KMS-11 (cell line): ENCODE results near the gene TIAM1.

Experiments used
- H2AFZ ChIP-seq: fragments of 200-600 bp; sonication (generic); 2 replicates; pipeline ENCODE4 v1.6.1; 2016; ENCODE audit warnings: antibody characterized with exemption, mixed run types, low read depth
- H3K27ac ChIP-seq: fragments of 200-600 bp; sonication (generic); 2 replicates; pipeline ENCODE4 v1.6.1; 2016; ENCODE audit warnings: mild to moderate bottlenecking, mixed run types
- H3K27me3 ChIP-seq: fragments of 200-600 bp; sonication (generic); 2 replicates; pipeline ENCODE4 v1.6.1; 2017; ENCODE audit warnings: mild to moderate bottlenecking, low read depth, mixed run types, moderate library complexity; ENCODE audit not compliant: insufficient read depth
- H3K36me3 ChIP-seq: fragments of 200-600 bp; sonication (generic); 2 replicates; pipeline ENCODE4 v1.6.1; 2017; ENCODE audit warnings: mild to moderate bottlenecking, mixed run types; ENCODE audit not compliant: insufficient read depth
- H3K4me1 ChIP-seq: fragments of 200-600 bp; sonication (generic); 2 replicates; pipeline ENCODE4 v1.6.1; 2016; ENCODE audit warnings: mild to moderate bottlenecking, low read depth, mixed run types; ENCODE audit not compliant: poor library complexity, severe bottlenecking
- H3K4me2 ChIP-seq: fragments of 200-600 bp; sonication (generic); 2 replicates; pipeline ENCODE4 v1.7.0; 2016; ENCODE audit warnings: mild to moderate bottlenecking, mixed run types
- H3K4me3 ChIP-seq: fragments of 200-600 bp; sonication (generic); IDR thresholded peaks from 2 replicates; pipeline ENCODE4 v1.6.1; 2017; ENCODE audit warnings: low read depth, low read length, mixed read lengths; ENCODE audit not compliant: insufficient read depth
- H3K79me2 ChIP-seq: fragments of 200-600 bp; sonication (generic); 2 replicates; pipeline ENCODE4 v1.6.1; 2016; ENCODE audit warnings: low read depth, mixed run types; ENCODE audit not compliant: insufficient read depth
- H3K9ac ChIP-seq: fragments of 200-600 bp; sonication (generic); 2 replicates; pipeline ENCODE4 v1.6.1; 2016; ENCODE audit warnings: mild to moderate bottlenecking, mixed run types
- H4K20me1 ChIP-seq: fragments of 200-600 bp; sonication (generic); 2 replicates; pipeline ENCODE4 v1.6.1; 2016; ENCODE audit warnings: mild to moderate bottlenecking, mixed run types; ENCODE audit not compliant: insufficient read depth
- CTCF ChIP-seq: fragments of 200-600 bp; sonication (generic); conservative IDR thresholded peaks from 2 replicates; pipeline ENCODE4 v1.6.1; 2017; ENCODE audit warnings: low read depth, mild to moderate bottlenecking, antibody characterized with exemption, low read length, moderate library complexity, mixed read lengths

The TIAM1 gene

GRCh38 chr21:31156662-31157061 lies 187.4 kb downstream of the TIAM1 start:
- Histone ChIP-seq H4K20me1 (no peaks in the 10 kb centered on the region), H2AFZ (no peak overlapping the region), H3K27ac (no peak overlapping the region), H3K4me1 (no peaks in the 10 kb centered on the region), H3K36me3 (no peaks in the 10 kb centered on the region), H3K79me2 (no peaks in the 10 kb centered on the region), H3K4me2 (no peak overlapping the region), H3K4me3 (no peak overlapping the region), H3K9ac (no peak overlapping the region), H3K27me3 (no peaks in the 10 kb centered on the region)
- TF ChIP-seq CTCF = no peak

- TF ChIP-seq CTCF = no peak
- H3K36me3 ChIP-seq = no peaks in the 10 kb centered on the region
- no peaks in the 10 kb centered on the region for H3K79me2 ChIP-seq
- no peak overlapping the region for H3K4me3 ChIP-seq
- no peaks in the 10 kb centered on the region for H3K27me3 ChIP-seq
- no peak overlapping the region for H2AFZ ChIP-seq
- no peak overlapping the region for H3K4me2 ChIP-seq
- no peak overlapping the region for H3K27ac ChIP-seq
- no peaks in the 10 kb centered on the region for H4K20me1 ChIP-seq
- H3K9ac ChIP-seq = no peak overlapping the region
- no peaks in the 10 kb centered on the region for H3K4me1 ChIP-seq
These were observed 187.9 kb downstream of the TIAM1 start for GRCh38 chr21:31156169-31156568.

GRCh38 chr21:31151156-31152045 lies 192.7 kb downstream of the TIAM1 start:
- H3K27ac ChIP-seq = no peak overlapping the region
- H3K27me3 ChIP-seq = no peaks in the 10 kb centered on the region
- H3K4me3 ChIP-seq = no peak overlapping the region
- no peaks in the 10 kb centered on the region for H3K79me2 ChIP-seq
- H3K9ac ChIP-seq = no peak overlapping the region
- no peaks in the 10 kb centered on the region for H4K20me1 ChIP-seq
- TF ChIP-seq CTCF = no peak
- no peaks in the 10 kb centered on the region for H3K36me3 ChIP-seq
- no peak overlapping the region for H3K4me2 ChIP-seq
- H3K4me1 ChIP-seq = no peaks in the 10 kb centered on the region
- H2AFZ ChIP-seq = no peak overlapping the region

GRCh38 chr21:31145274-31145673 lies 198.8 kb downstream of the TIAM1 start:
- no peak for TF ChIP-seq CTCF
- Histone ChIP-seq H3K4me1 (no peaks in the 10 kb centered on the region), H3K79me2 (no peaks in the 10 kb centered on the region), H3K27ac (no peak overlapping the region), H2AFZ (no peak overlapping the region), H3K36me3 (no peaks in the 10 kb centered on the region), H3K27me3 (no peaks in the 10 kb centered on the region), H3K4me2 (no peak overlapping the region), H3K4me3 (no peak overlapping the region), H4K20me1 (no peaks in the 10 kb centered on the region), H3K9ac (no peak overlapping the region)
